HEK293T (cell line): ENCODE measurements around the gene ESRRG.

Experiments
- BHLHE40 ChIP-seq: fragments of 450-650 bp; IDR thresholded peaks from 2 replicates; pipeline ENCODE4 v1.6.1; 2016; ENCODE audit warnings: mild to moderate bottlenecking, moderate library complexity, borderline replicate concordance
- CTBP1 ChIP-seq: fragments of 450-650 bp; IDR thresholded peaks from 2 replicates; pipeline ENCODE4 v1.6.1; 2016; ENCODE audit warnings: borderline replicate concordance
- ELF4 ChIP-seq: fragments of 450-650 bp; IDR thresholded peaks from 2 replicates; pipeline ENCODE4 v1.6.1; 2017; ENCODE audit warnings: antibody characterized with exemption
- FOXA1 ChIP-seq: fragments of 450-650 bp; IDR thresholded peaks from 2 replicates; pipeline ENCODE4 v1.6.1; 2016; ENCODE audit warnings: mild to moderate bottlenecking
- FOXK2 ChIP-seq: fragments of 450-650 bp; IDR thresholded peaks from 2 replicates; pipeline ENCODE4 v1.6.1; 2016; ENCODE audit warnings: mild to moderate bottlenecking
- HDGF ChIP-seq: fragments of 450-650 bp; IDR thresholded peaks from 2 replicates; pipeline ENCODE4 v1.6.1; 2017; ENCODE audit warnings: antibody characterized with exemption, borderline replicate concordance
- LEF1 ChIP-seq: fragments of 450-650 bp; IDR thresholded peaks from 2 replicates; pipeline ENCODE4 v1.6.1; 2017; ENCODE audit warnings: mild to moderate bottlenecking, borderline replicate concordance
- SP1 ChIP-seq: fragments of 450-650 bp; IDR thresholded peaks from 2 replicates; pipeline ENCODE4 v1.6.1; 2017
- SUZ12 ChIP-seq: fragments of 450-650 bp; IDR thresholded peaks from 2 replicates; pipeline ENCODE4 v1.6.1; 2016; ENCODE audit warnings: mild to moderate bottlenecking
- TARDBP ChIP-seq: fragments of 450-650 bp; IDR thresholded peaks from 2 replicates; pipeline ENCODE4 v1.6.1; 2016
- TF ChIP-seq, protein P1 (sequence below): fragments of 450-650 bp; IDR thresholded peaks from 2 replicates; pipeline ENCODE4 v1.6.1; 2016

DNA sequence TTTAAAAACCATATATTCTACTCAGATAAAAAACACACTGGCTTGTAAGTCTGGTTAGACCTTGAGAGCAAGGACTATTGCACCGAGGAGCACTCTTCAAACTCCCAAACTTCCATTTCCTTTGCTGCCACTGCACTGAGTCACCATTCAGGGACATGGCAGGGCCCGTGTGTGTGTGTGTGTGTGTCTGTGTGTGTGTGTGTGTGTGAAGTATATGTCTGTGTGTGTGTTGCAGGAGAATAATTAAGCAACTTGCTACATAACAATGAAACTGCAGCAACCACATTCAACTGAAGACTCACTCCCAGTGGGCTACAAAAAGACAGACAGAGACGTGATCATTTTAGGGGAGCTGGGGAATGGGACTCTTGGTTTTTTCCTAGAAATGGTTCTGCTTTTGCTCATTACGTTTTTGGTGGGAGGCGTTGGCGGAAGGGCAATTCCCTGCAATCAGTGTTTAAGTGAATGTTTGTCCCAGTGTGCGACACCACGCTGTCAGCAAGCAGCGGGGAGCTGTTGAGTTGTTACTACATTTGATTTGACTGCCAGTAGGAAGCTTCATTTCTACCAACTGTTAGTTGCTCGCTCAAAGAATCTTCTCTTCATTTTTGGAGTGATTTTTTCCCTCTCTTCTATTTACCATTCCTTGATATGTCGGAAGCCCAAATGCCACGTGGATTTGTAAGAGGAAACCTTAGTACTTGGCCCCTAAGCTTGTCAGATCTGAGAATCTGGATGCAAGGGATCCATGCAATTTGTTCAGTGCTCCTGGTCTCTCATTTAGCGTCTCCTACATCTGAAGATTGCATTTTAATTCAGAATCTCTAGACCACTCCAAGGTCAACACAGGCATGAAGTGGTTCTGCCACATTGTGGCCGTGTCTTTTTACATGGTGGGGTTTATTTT lies 36.1 kb downstream of the ESRRG start:
- TF ChIP-seq BHLHE40 (no peak), CTBP1 (no peak), TARDBP (no peak), SUZ12 (no peak), SP1 (no peak), ELF4 (no peak), FOXA1 (no peak), HDGF (no peak), LEF1 (no peak), FOXK2 (no peak)
- TF ChIP-seq, protein P1, sequence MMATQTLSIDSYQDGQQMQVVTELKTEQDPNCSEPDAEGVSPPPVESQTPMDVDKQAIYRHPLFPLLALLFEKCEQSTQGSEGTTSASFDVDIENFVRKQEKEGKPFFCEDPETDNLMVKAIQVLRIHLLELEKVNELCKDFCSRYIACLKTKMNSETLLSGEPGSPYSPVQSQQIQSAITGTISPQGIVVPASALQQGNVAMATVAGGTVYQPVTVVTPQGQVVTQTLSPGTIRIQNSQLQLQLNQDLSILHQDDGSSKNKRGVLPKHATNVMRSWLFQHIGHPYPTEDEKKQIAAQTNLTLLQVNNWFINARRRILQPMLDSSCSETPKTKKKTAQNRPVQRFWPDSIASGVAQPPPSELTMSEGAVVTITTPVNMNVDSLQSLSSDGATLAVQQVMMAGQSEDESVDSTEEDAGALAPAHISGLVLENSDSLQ = no peak
